ENCODE data around the gene GRID2.

GRID2 gene

GRCh38 chr4:92257931-92258857 is 45.6 kb upstream of the GRID2 start:
- Histone ChIP-seq H3K9me3 (ENCODE audit: control insufficient read depth, low read length) (no peaks in the 10 kb centered on the region), H3K9ac (no peak overlapping the region), H3K27ac (no peak overlapping the region), H2AFZ (no peak overlapping the region), H3K79me2 (no peaks in the 10 kb centered on the region), H3K4me2 (ENCODE audit: low read length) (no peak overlapping the region), H3K4me3 (ENCODE audit: low read depth, low read length) (no peak overlapping the region), H3K4me1 (no peaks in the 10 kb centered on the region), H3K27me3 (ENCODE audit: control insufficient read depth, insufficient read depth, low read length) (no peaks in the 10 kb centered on the region), H3K36me3 (ENCODE audit: control insufficient read depth, insufficient read depth, low read length) (no peaks in the 10 kb centered on the region)
- TF ChIP-seq CTCF (IDR thresholded peaks at IDR 0.05) = no peak

- Histone ChIP-seq H2AFZ (no peak overlapping the region), H3K4me1 (no peaks in the 10 kb centered on the region), H3K36me3 (ENCODE audit: control insufficient read depth, insufficient read depth, low read length) (no peaks in the 10 kb centered on the region), H3K9me3 (ENCODE audit: control insufficient read depth, low read length) (no peaks in the 10 kb centered on the region), H3K79me2 (no peaks in the 10 kb centered on the region), H3K4me2 (ENCODE audit: low read length) (no peak overlapping the region), H3K4me3 (ENCODE audit: low read depth, low read length) (no peak overlapping the region), H3K9ac (no peak overlapping the region), H3K27me3 (ENCODE audit: control insufficient read depth, insufficient read depth, low read length) (no peaks in the 10 kb centered on the region), H3K27ac (no peak overlapping the region)
- no peak for TF ChIP-seq CTCF (IDR thresholded peaks at IDR 0.05)
Measured at GRCh38 chr4:92261256-92261655, 42.5 kb upstream of the GRID2 start.

- Histone ChIP-seq H3K27ac (no peak overlapping the region), H3K4me2 (ENCODE audit: low read length) (no peak overlapping the region), H3K9ac (no peak overlapping the region), H3K4me3 (ENCODE audit: low read depth, low read length) (no peak overlapping the region), H3K27me3 (ENCODE audit: control insufficient read depth, insufficient read depth, low read length) (no peaks in the 10 kb centered on the region), H3K36me3 (ENCODE audit: control insufficient read depth, insufficient read depth, low read length) (no peaks in the 10 kb centered on the region), H3K9me3 (ENCODE audit: control insufficient read depth, low read length) (no peaks in the 10 kb centered on the region), H3K4me1 (no peaks in the 10 kb centered on the region), H3K79me2 (no peaks in the 10 kb centered on the region), H2AFZ (no peak overlapping the region)
- no peak for TF ChIP-seq CTCF (IDR thresholded peaks at IDR 0.05)
Measured at GRCh38 chr4:92262371-92262770, 41.4 kb upstream of the GRID2 start.

- Histone ChIP-seq H3K36me3 (ENCODE audit: control insufficient read depth, insufficient read depth, low read length) (no peaks in the 10 kb centered on the region), H3K4me2 (ENCODE audit: low read length) (no peak overlapping the region), H3K79me2 (no peaks in the 10 kb centered on the region)
Measured at GRCh38 chr4:92263010-92263409, 40.8 kb upstream of the GRID2 start.

More at GRCh38 chr4:92263010-92263409, 40.8 kb upstream of the GRID2 start:
- Histone ChIP-seq H3K27ac (no peak overlapping the region), H3K9me3 (ENCODE audit: control insufficient read depth, low read length) (no peaks in the 10 kb centered on the region), H3K27me3 (ENCODE audit: control insufficient read depth, insufficient read depth, low read length) (no peaks in the 10 kb centered on the region), H2AFZ (no peak overlapping the region), H3K4me3 (ENCODE audit: low read depth, low read length) (no peak overlapping the region), H3K9ac (no peak overlapping the region), H3K4me1 (no peaks in the 10 kb centered on the region)
- TF ChIP-seq CTCF (IDR thresholded peaks at IDR 0.05) = no peak
